H1 (cell line): ENCODE data around the gene QRICH1.

Experiments used
- TCF12 ChIP-seq: IDR thresholded peaks from 2 replicates; pipeline ENCODE4 v1.6.1; 2011; ENCODE audit warnings: low read depth, mild to moderate bottlenecking, low read length
- TF ChIP-seq, protein P1 (sequence below), 3 experiments: IDR thresholded peaks; 1 replicate in 2 of 3; 2 replicates in 1 of 3; pipeline versions ENCODE4 v1.5.1 to v1.6.1; 2011; ENCODE audit warnings: low read length in 3 of 3, mild to moderate bottlenecking in 3 of 3, inconsistent platforms in 2 of 3, low read depth in 1 of 3, moderate library complexity in 1 of 3; ENCODE audit not compliant: insufficient read depth in 1 of 3; ENCODE audit errors: control extremely low read depth in 1 of 3
- TF ChIP-seq, protein P2 (sequence below): IDR thresholded peaks from 2 replicates; pipeline ENCODE4 v1.6.1; 2011; ENCODE audit warnings: low read length, improper control_type of control experiment

DNA sequence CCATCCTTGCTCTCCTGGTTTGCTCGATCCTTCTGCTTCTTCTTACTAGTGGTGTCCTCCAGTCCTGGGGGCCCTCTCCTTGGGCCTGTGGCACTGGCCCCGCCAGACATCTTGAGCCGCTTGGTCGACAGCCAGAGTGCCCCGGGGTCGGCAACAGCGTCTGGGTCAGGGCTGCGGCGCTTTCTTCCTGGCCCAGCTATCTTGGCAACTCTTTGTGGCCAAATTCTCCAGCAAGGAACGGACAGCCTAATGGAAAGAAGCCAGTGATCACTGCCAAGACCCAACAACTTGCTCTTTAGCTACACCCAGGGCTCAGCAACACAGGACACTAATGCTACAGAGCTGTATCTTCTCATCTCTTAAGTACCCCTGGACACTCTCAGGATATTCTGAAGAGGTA lies 25.2 kb upstream of the QRICH1 start:
- no peak for TF ChIP-seq TCF12
- TF ChIP-seq, protein P1, sequence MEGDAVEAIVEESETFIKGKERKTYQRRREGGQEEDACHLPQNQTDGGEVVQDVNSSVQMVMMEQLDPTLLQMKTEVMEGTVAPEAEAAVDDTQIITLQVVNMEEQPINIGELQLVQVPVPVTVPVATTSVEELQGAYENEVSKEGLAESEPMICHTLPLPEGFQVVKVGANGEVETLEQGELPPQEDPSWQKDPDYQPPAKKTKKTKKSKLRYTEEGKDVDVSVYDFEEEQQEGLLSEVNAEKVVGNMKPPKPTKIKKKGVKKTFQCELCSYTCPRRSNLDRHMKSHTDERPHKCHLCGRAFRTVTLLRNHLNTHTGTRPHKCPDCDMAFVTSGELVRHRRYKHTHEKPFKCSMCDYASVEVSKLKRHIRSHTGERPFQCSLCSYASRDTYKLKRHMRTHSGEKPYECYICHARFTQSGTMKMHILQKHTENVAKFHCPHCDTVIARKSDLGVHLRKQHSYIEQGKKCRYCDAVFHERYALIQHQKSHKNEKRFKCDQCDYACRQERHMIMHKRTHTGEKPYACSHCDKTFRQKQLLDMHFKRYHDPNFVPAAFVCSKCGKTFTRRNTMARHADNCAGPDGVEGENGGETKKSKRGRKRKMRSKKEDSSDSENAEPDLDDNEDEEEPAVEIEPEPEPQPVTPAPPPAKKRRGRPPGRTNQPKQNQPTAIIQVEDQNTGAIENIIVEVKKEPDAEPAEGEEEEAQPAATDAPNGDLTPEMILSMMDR (IDR thresholded peaks at IDR 0.05; ENCODE audit: control extremely low read depth in 1 of 3, insufficient read depth in 1 of 3, low read depth in 1 of 3, low read length in 3 of 3) = no peak
- TF ChIP-seq, protein P2, sequence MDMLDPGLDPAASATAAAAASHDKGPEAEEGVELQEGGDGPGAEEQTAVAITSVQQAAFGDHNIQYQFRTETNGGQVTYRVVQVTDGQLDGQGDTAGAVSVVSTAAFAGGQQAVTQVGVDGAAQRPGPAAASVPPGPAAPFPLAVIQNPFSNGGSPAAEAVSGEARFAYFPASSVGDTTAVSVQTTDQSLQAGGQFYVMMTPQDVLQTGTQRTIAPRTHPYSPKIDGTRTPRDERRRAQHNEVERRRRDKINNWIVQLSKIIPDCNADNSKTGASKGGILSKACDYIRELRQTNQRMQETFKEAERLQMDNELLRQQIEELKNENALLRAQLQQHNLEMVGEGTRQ = no peak
